GM23338 (cell line): ENCODE results near the gene RPP38. TPM values are rescaled to one million over a fixed set of nuclear protein-coding genes. Genes with fewer than 3 reads are reported as not detected.

Experiments used
- ATAC-seq: fragments of 200-7000 bp; cut with Tn5 transposase; 3 replicates; pipeline ENCODE4 v1.9.1; 2020
- DNase-seq: peaks from one replicate; pipeline ENCODE4 v3.0.0-alpha.2; 2015; ENCODE audit warnings: low spot score
- H2AFZ ChIP-seq: fragments of 200-600 bp; sonication (generic); 2 replicates; pipeline ENCODE4 v1.8.0; 2016; ENCODE audit warnings: antibody characterized with exemption, mild to moderate bottlenecking, moderate library complexity
- H3F3A ChIP-seq: fragments of 200-600 bp; sonication (generic); replicated peaks from 2 replicates; pipeline ENCODE4 v1.8.0; 2017; ENCODE audit warnings: antibody characterized with exemption, mixed run types, low read depth
- H3K27ac ChIP-seq: fragments of 200-600 bp; sonication (generic); 2 replicates; pipeline ENCODE4 v1.6.1; 2016; ENCODE audit warnings: low read depth
- H3K27me3 ChIP-seq: fragments of 200-600 bp; sonication (generic); 2 replicates; pipeline ENCODE4 v1.8.0; 2016; ENCODE audit warnings: mild to moderate bottlenecking, mixed run types, moderate library complexity; ENCODE audit not compliant: insufficient read depth
- H3K36me3 ChIP-seq: fragments of 200-600 bp; sonication (generic); 2 replicates; pipeline ENCODE4 v1.8.0; 2016; ENCODE audit warnings: mild to moderate bottlenecking; ENCODE audit not compliant: insufficient read depth
- H3K4me1 ChIP-seq: fragments of 200-600 bp; sonication (generic); 2 replicates; pipeline ENCODE4 v1.8.0; 2016; ENCODE audit warnings: mild to moderate bottlenecking, moderate library complexity; ENCODE audit not compliant: insufficient read depth
- H3K4me2 ChIP-seq: fragments of 200-600 bp; sonication (generic); 2 replicates; pipeline ENCODE4 v1.7.1; 2017; ENCODE audit warnings: mixed run types
- H3K4me3 ChIP-seq: fragments of 200-600 bp; sonication (generic); 2 replicates; pipeline ENCODE4 v1.6.1; 2016; ENCODE audit warnings: mixed run types
- H3K79me2 ChIP-seq: fragments of 200-600 bp; sonication (generic); replicated peaks from 2 replicates; pipeline ENCODE4 v1.8.0; 2017; ENCODE audit warnings: mild to moderate bottlenecking; ENCODE audit not compliant: insufficient read depth
- H3K9me2 ChIP-seq: fragments of 200-600 bp; sonication (generic); 2 replicates; pipeline ENCODE4 v1.8.0; 2017; ENCODE audit not compliant: insufficient read depth
- H4K20me1 ChIP-seq: fragments of 200-600 bp; sonication (generic); replicated peaks from 2 replicates; pipeline ENCODE4 v1.8.0; 2017; ENCODE audit warnings: mild to moderate bottlenecking; ENCODE audit not compliant: insufficient read depth
- H3K27ac Mint-ChIP-seq: 2 replicates; pipeline ENCODE4 v1.8.0; 2020; ENCODE audit warnings: inconsistent platforms, mild to moderate bottlenecking, moderate library complexity, mixed read lengths
- H3K27me3 Mint-ChIP-seq: 3 replicates; pipeline ENCODE4 v1.8.0; 2022; ENCODE audit warnings: low read depth, mild to moderate bottlenecking, moderate library complexity, mixed read lengths, inconsistent platforms; ENCODE audit not compliant: insufficient read depth, poor library complexity
- H3K36me3 Mint-ChIP-seq: 3 replicates; pipeline ENCODE4 v1.8.0; 2021; ENCODE audit warnings: low read depth, mild to moderate bottlenecking, inconsistent platforms, moderate library complexity, mixed read lengths
- H3K4me1 Mint-ChIP-seq: 3 replicates; pipeline ENCODE4 v1.8.0; 2020; ENCODE audit warnings: mild to moderate bottlenecking, inconsistent platforms, mixed read lengths
- H3K4me3 Mint-ChIP-seq: 3 replicates; pipeline ENCODE4 v1.8.0; 2021; ENCODE audit warnings: moderate library complexity, mild to moderate bottlenecking, inconsistent platforms, mixed read lengths
- H3K9me3 Mint-ChIP-seq: 3 replicates; pipeline ENCODE4 v1.8.0; 2020; ENCODE audit warnings: moderate library complexity, mild to moderate bottlenecking, inconsistent platforms, mixed read lengths
- CREB1 ChIP-seq: fragments of 250-450 bp; sonication (Bioruptor Pico); IDR thresholded peaks from 2 replicates; pipeline ENCODE4 v1.5.0; 2020; ENCODE audit warnings: low read depth, mild to moderate bottlenecking, moderate library complexity
- ETS1 ChIP-seq: IDR thresholded peaks from 2 replicates; pipeline ENCODE4 v1.6.1; 2016; ENCODE audit warnings: antibody characterized with exemption
- JUNB ChIP-seq: IDR thresholded peaks from one replicate; pipeline ENCODE4 v1.6.1; 2016; ENCODE audit warnings: antibody characterized with exemption; ENCODE audit not compliant: unreplicated experiment
- NANOG ChIP-seq: IDR thresholded peaks from 2 replicates; pipeline ENCODE4 v1.6.1; 2016; ENCODE audit warnings: antibody characterized with exemption, borderline replicate concordance
- POLR2AphosphoS5 ChIP-seq: IDR thresholded peaks from 2 replicates; pipeline ENCODE4 v1.6.1; 2016; ENCODE audit warnings: antibody characterized with exemption, low read depth
- REST ChIP-seq: IDR thresholded peaks from one replicate; pipeline ENCODE4 v1.6.1; 2018; ENCODE audit warnings: antibody characterized with exemption; ENCODE audit not compliant: unreplicated experiment
- STAT1 ChIP-seq: IDR thresholded peaks from one replicate; pipeline ENCODE4 v1.6.1; 2016; ENCODE audit warnings: antibody characterized with exemption; ENCODE audit not compliant: unreplicated experiment
- ZNF331 ChIP-seq: fragments of 250-450 bp; sonication (Bioruptor Pico); IDR thresholded peaks from 2 replicates; pipeline ENCODE4 v1.5.0; 2020; ENCODE audit warnings: low read depth, mild to moderate bottlenecking, moderate library complexity
- polyA plus RNA-seq: library from polyadenylated mRNA; unstranded; fragments of >200 nt; fragmentation: Nextera tagmentation; extraction: Ambion mirVana; gene quantifications from 2 replicates; pipeline ENCODE4 v1.2.1, GENCODE V29; 2016
- total RNA-seq: library from RNA; depleted of rRNA; stranded (reverse); fragments of >200 nt; shearing (Covaris generic); gene quantifications from 2 replicates; pipeline ENCODE4 v1.2.3, GENCODE V29; 2014
- TF ChIP-seq, protein P1 (sequence below), 2 experiments: fragments of 200-600 bp in 1 of 2; sonication (generic) in 1 of 2; conservative IDR thresholded peaks; 2 replicates each; pipeline versions ENCODE4 v1.5.1 to v1.6.1; 2016 to 2017; ENCODE audit warnings: antibody characterized with exemption in 2 of 2, low read depth in 2 of 2, mild to moderate bottlenecking in 2 of 2, moderate library complexity in 1 of 2

The RPP38 gene
- total and polyA plus RNA-seq, 2 experiments from 2014 or later = 20.1 to 50.7 TPM

GRCh38 chr10:15052121-15052520, 45.0 kb upstream of the RPP38 start:
- Histone ChIP-seq H3F3A (no peaks in the 10 kb centered on the region), H3K4me3 (no peak overlapping the region), H3K27me3 (no peaks in the 10 kb centered on the region), H3K4me1 (no peaks in the 10 kb centered on the region), H2AFZ (no peak overlapping the region), H4K20me1 (no peaks in the 10 kb centered on the region), H3K4me2 (no peak overlapping the region), H3K79me2 (no peaks in the 10 kb centered on the region), H3K36me3 (no peaks in the 10 kb centered on the region), H3K9me2 (no peaks in the 10 kb centered on the region), H3K27ac (no peak overlapping the region)
- Mint-ChIP-seq H3K27me3 (peaks cover 2% of the 10 kb centered on the region), H3K4me3 (no peak overlapping the region), H3K4me1 (no peaks in the 10 kb centered on the region), H3K36me3 (no peaks in the 10 kb centered on the region), H3K27ac (no peak overlapping the region), H3K9me3 (no peaks in the 10 kb centered on the region)
- TF ChIP-seq REST (no peak), ETS1 (no peak), ZNF331 (CRISPR knock-in tag) (no peak), STAT1 (no peak), POLR2AphosphoS5 (no peak), CREB1 (CRISPR knock-in tag) (no peak)
- TF ChIP-seq, protein P1, sequence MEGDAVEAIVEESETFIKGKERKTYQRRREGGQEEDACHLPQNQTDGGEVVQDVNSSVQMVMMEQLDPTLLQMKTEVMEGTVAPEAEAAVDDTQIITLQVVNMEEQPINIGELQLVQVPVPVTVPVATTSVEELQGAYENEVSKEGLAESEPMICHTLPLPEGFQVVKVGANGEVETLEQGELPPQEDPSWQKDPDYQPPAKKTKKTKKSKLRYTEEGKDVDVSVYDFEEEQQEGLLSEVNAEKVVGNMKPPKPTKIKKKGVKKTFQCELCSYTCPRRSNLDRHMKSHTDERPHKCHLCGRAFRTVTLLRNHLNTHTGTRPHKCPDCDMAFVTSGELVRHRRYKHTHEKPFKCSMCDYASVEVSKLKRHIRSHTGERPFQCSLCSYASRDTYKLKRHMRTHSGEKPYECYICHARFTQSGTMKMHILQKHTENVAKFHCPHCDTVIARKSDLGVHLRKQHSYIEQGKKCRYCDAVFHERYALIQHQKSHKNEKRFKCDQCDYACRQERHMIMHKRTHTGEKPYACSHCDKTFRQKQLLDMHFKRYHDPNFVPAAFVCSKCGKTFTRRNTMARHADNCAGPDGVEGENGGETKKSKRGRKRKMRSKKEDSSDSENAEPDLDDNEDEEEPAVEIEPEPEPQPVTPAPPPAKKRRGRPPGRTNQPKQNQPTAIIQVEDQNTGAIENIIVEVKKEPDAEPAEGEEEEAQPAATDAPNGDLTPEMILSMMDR (conservative IDR thresholded peaks at IDR 0.05; ENCODE audit: low read depth in 2 of 2) = no peak
- no peak for DNase-seq
- ATAC-seq = no peak

DNA sequence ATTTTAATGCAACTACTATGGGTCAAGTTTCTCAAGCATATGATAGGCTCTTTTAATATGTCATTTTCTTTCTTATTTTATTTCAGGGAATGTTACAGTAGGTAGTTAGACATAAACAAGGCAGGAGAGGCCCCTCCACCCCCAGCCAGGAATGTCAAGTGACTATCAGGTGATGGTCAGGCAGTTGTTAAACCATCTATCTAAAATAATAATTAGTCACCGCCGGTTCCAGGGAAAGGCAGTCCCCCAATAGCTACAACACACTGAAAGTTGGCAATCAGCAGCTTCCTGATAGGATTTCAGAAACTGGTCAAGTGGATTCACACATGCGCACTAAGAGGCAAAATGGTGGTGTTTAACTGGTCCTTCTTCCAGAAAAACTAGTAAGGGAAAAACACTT, 44.1 kb upstream of the RPP38 start:
- Histone ChIP-seq H3K27me3 (no peaks in the 10 kb centered on the region), H3K79me2 (no peaks in the 10 kb centered on the region), H3K27ac (no peak overlapping the region), H4K20me1 (no peaks in the 10 kb centered on the region), H3K4me2 (no peak overlapping the region), H2AFZ (no peak overlapping the region), H3F3A (no peaks in the 10 kb centered on the region), H3K9me2 (no peaks in the 10 kb centered on the region), H3K4me1 (no peaks in the 10 kb centered on the region), H3K4me3 (no peak overlapping the region), H3K36me3 (no peaks in the 10 kb centered on the region)
- H3K27me3 Mint-ChIP-seq = peaks cover 2% of the 10 kb centered on the region
- no peak overlapping the region for H3K27ac Mint-ChIP-seq
- no peaks in the 10 kb centered on the region for H3K36me3 Mint-ChIP-seq
- no peaks in the 10 kb centered on the region for H3K4me1 Mint-ChIP-seq
- ATAC-seq = no peak
- no peaks in the 10 kb centered on the region for H3K9me3 Mint-ChIP-seq
- no peak for DNase-seq
- no peak overlapping the region for H3K4me3 Mint-ChIP-seq
- TF ChIP-seq NANOG = no peak
- no peak for TF ChIP-seq JUNB
- TF ChIP-seq, protein P1 (conservative IDR thresholded peaks at IDR 0.05; ENCODE audit: low read depth in 2 of 2) = no peak
- no peak for TF ChIP-seq POLR2AphosphoS5
- no peak for TF ChIP-seq REST
